Right ventricle myocardium inferior (tissue), 1 donor: ENCODE results near the gene KCNK15. TPM values are rescaled to one million over a fixed set of nuclear protein-coding genes. Genes with fewer than 3 reads are reported as not detected.

Experiments used
- total RNA-seq: library from RNA; stranded (reverse); fragmentation: NEBNext Ultra II Directional; extraction: Animal tissue kit (Norgen Biotek cat#: 25700); gene quantifications from one replicate; pipeline ENCODE4 v1.2.1, GENCODE V29; 2021
- donor health status: DM: no; HTN: yes; CAD: no; lungs with severe emphysema.

The KCNK15 gene
- total RNA-seq, 1 donor from 2014 or later, result 0.32 TPM

Other genes starting within 250 kb of the KCNK15 start
- 82.4 TPM for gene SERINC3, start 223.8 kb upstream of the KCNK15 start, total RNA-seq
- 206 TPM for gene PKIG, start 163.3 kb upstream of the KCNK15 start, total RNA-seq
- gene ADA, start 94.2 kb upstream of the KCNK15 start, total RNA-seq, result 10.7 TPM
- gene CCN5, start 30.5 kb upstream of the KCNK15 start, total RNA-seq, result 13.6 TPM
- not detected for gene RIMS4, start 64.7 kb downstream of the KCNK15 start, total RNA-seq
- 110 TPM for gene YWHAB, start 139.8 kb downstream of the KCNK15 start, total RNA-seq
- gene PABPC1L, start 164.2 kb downstream of the KCNK15 start, total RNA-seq, result 2.3 TPM
- 10.3 TPM for gene TOMM34, start 214.5 kb downstream of the KCNK15 start, total RNA-seq
- 10.3 TPM for gene STK4, start 220.6 kb downstream of the KCNK15 start, total RNA-seq